HG03060 (cell line): ENCODE measurements around the gene CC2D1A.
"Not testable (repeated sequence)": the region's sequence is repeated elsewhere in the genome, so short reads cannot be mapped to it uniquely, and the experiment has no call there.

Experiments used
- ATAC-seq: cut with Tn5 transposase; IDR thresholded peaks from one replicate; pipeline ENCODE4 v1.9.1; 2021; ENCODE audit warnings: low read depth, moderate number of reproducible peaks; ENCODE audit not compliant: unreplicated experiment

Gene CC2D1A

GRCh38 chr19:13902993-13903555 is 2.9 kb upstream of the CC2D1A start:
- no peak for ATAC-seq

- no peak for ATAC-seq
Observed at GRCh38 chr19:13906521-13906904, 512 bp downstream of the CC2D1A start.

- ATAC-seq = no peak
Observed at GRCh38 chr19:13906910-13907309, 909 bp downstream of the CC2D1A start.

- no peak for ATAC-seq
Observed at GRCh38 chr19:13908674-13909073, 2.7 kb downstream of the CC2D1A start.

- ATAC-seq = no peak
Observed at GRCh38 chr19:13909430-13909829, 3.4 kb downstream of the CC2D1A start.

- ATAC-seq = no peak
Observed at GRCh38 chr19:13913352-13913751, 7.4 kb downstream of the CC2D1A start.

GRCh38 chr19:13914777-13915176 is 8.8 kb downstream of the CC2D1A start:
- no peak for ATAC-seq

GRCh38 chr19:13917888-13918406 is 11.9 kb downstream of the CC2D1A start:
- no peak for ATAC-seq

- no peak for ATAC-seq
Observed at GRCh38 chr19:13918726-13919411, 12.9 kb downstream of the CC2D1A start.

- no peak for ATAC-seq
Observed at GRCh38 chr19:13920524-13920923, 14.5 kb downstream of the CC2D1A start.

- no peak for ATAC-seq
Observed at GRCh38 chr19:13920940-13921747, 15.1 kb downstream of the CC2D1A start.

- not testable (repeated sequence) for ATAC-seq
Observed at GRCh38 chr19:13922118-13922517, 16.1 kb downstream of the CC2D1A start.

GRCh38 chr19:13923194-13923987 is 17.4 kb downstream of the CC2D1A start:
- no peak for ATAC-seq

GRCh38 chr19:13926010-13926409 is 20.0 kb downstream of the CC2D1A start:
- ATAC-seq = no peak

GRCh38 chr19:13926715-13927114 is 20.7 kb downstream of the CC2D1A start:
- ATAC-seq = no peak

GRCh38 chr19:13929340-13929739 is 23.3 kb downstream of the CC2D1A start:
- ATAC-seq = no peak

- no peak for ATAC-seq
Observed at GRCh38 chr19:13929956-13930355, 24.0 kb downstream of the CC2D1A start.

- ATAC-seq = no peak
Observed at GRCh38 chr19:13930402-13930801, 24.4 kb downstream of the CC2D1A start.

GRCh38 chr19:13931391-13932148 is 25.6 kb downstream of the CC2D1A start:
- no peak for ATAC-seq

GRCh38 chr19:13932149-13932637 is 26.2 kb downstream of the CC2D1A start:
- ATAC-seq = no peak
